Sigmoid colon (tissue), 7 donors: ENCODE measurements around the gene MSANTD1. TPM values are rescaled to one million over a fixed set of nuclear protein-coding genes. Genes with fewer than 3 reads are reported as not detected.

Experiments
- DNase-seq: peaks from one replicate; pipeline ENCODE4 v3.0.0-alpha.2; 2019
- H3K27ac ChIP-seq, 4 donors: fragments of 200-600 bp; sonication (generic); one replicate each; pipeline ENCODE4 v1.5.1; 2016 to 2019; ENCODE audit warnings: mild to moderate bottlenecking in 1 of 4
- H3K27me3 ChIP-seq, 3 donors: fragments of 200-600 bp; sonication (generic); one replicate each; pipeline ENCODE4 v1.5.1; 2019; ENCODE audit warnings: mild to moderate bottlenecking in 1 of 3
- H3K36me3 ChIP-seq, 4 donors: fragments of 200-600 bp; sonication (generic); one replicate each; pipeline ENCODE4 v1.5.1; 2016 to 2019
- H3K4me1 ChIP-seq, 4 donors: fragments of 200-600 bp; sonication (generic); one replicate each; pipeline ENCODE4 v1.5.1; 2017 to 2019
- H3K4me3 ChIP-seq, 4 donors: fragments of 200-600 bp; sonication (generic); one replicate each; pipeline ENCODE4 v1.5.1; 2017 to 2019; ENCODE audit warnings: mild to moderate bottlenecking in 2 of 4, moderate library complexity in 1 of 4
- H3K9me3 ChIP-seq, 4 donors: fragments of 200-600 bp in 3 of 4; sonication (generic) in 3 of 4; one replicate each; pipeline versions ENCODE4 v1.5.1 to v1.6.1; 2013 to 2019
- CTCF ChIP-seq, 4 experiments: fragments of 450-650 bp in 3 of 4; fragments of 200-600 bp in 1 of 4; IDR thresholded peaks; one replicate each; pipeline ENCODE4 v1.5.1; 2016 to 2019; ENCODE audit warnings: antibody characterized with exemption in 4 of 4, mild to moderate bottlenecking in 3 of 4, moderate library complexity in 2 of 4
- EP300 ChIP-seq, 4 donors: sonication (generic); formaldehyde crosslinking; IDR thresholded peaks; one replicate each; pipeline ENCODE4 v1.6.1; 2017; ENCODE audit warnings: antibody characterized with exemption in 4 of 4
- POLR2A ChIP-seq, 2 donors: fragments of 450-650 bp; IDR thresholded peaks; one replicate each; pipeline ENCODE4 v1.6.1; 2016; ENCODE audit warnings: antibody characterized with exemption in 2 of 2, mild to moderate bottlenecking in 2 of 2, moderate library complexity in 2 of 2
- POLR2AphosphoS5 ChIP-seq, 4 donors: sonication (generic); formaldehyde crosslinking; IDR thresholded peaks; one replicate each; pipeline ENCODE4 v1.6.1; 2017; ENCODE audit warnings: antibody characterized with exemption in 4 of 4
- WGBS, 2 donors: extraction: QIAGEN DNeasy Blood & Tissue Kit; methylation state at CpG; one replicate each; pipeline ENCODE4 v1.1.7; 2013; 5-methylcytosine and 5-hydroxymethylcytosine counted together
- intact Hi-C: fragments of 100-400 bp; cut with DNase I; formaldehyde crosslinking; loops from one replicate; pipeline ENCODE4 v1.15.1; 2023
- polyA plus RNA-seq, 3 donors: library from polyadenylated mRNA; stranded (reverse); fragments of 200-250 nt; gene quantifications; one replicate each; pipeline ENCODE4 v1.2.3, GENCODE V29; 2013
- total RNA-seq, 4 donors: library from RNA; depleted of rRNA; stranded (reverse); fragments of >200 nt; gene quantifications; one replicate each; pipeline ENCODE4 v1.1.0, GENCODE V29; 2016
- donor health status: healthy with polysubstance abuse.
- donor health status: Bipolar disorder and iron deficiency.
- donor health status: healthy.

The MSANTD1 gene
- total and polyA plus RNA-seq, 7 donors = under 0.01 to 1.2 (median 0.40) TPM; not detected in 1

- no peaks in the 10 kb centered on the region for H3K27me3 ChIP-seq
- H3K4me3 ChIP-seq = no peak overlapping the region
- no peaks in the 10 kb centered on the region for H3K36me3 ChIP-seq
- H3K9me3 ChIP-seq = no peaks in the 10 kb centered on the region
- DNase-seq = peak; percentile 66
- H3K4me1 ChIP-seq = peaks cover 0 to 11% (median 8%) of the 10 kb centered on the region in 4 donors
- TF ChIP-seq EP300 (IDR thresholded peaks at IDR 0.05) (no peak), CTCF (IDR thresholded peaks at IDR 0.05) (no peak), POLR2AphosphoS5 (IDR thresholded peaks at IDR 0.05) (no peak), POLR2A (IDR thresholded peaks at IDR 0.05) (no peak)
- WGBS, 2 donors = 88% methylated on average over 17 of the region's 17 CpGs
- intact Hi-C loops = no loop called here
- H3K27ac ChIP-seq = peak overlapping the region in 2 of 4 donors; percentile 17 to 40
These were observed 21.1 kb downstream of the MSANTD1 start for GRCh38 chr4:3269991-3270611.

DNA sequence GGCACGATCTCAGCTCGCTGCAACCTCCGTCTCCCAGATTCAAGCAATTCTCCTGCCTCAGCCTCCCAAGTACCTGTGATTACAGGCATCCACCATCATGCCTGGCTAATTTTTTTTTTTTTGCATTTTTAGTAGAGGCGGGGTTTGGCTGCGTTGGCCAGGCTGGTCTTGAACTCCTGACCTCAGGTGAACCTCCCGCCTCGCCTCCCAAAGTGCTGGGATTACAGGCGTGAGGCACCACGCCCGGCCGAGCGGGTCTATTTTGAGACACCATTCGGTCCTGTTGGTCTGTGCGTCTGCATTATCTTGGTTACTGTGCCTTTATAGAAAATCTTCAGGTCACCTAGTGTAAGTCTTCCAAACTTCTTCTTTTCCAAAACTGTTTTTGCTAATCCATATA, 22.2 kb downstream of the MSANTD1 start:
- Histone ChIP-seq H3K27me3 (no peaks in the 10 kb centered on the region), H3K36me3 (no peaks in the 10 kb centered on the region), H3K4me1 (peaks cover 0 to 11% (median 8%) of the 10 kb centered on the region in 4 donors), H3K4me3 (no peak overlapping the region), H3K27ac (no peak overlapping the region), H3K9me3 (no peaks in the 10 kb centered on the region)
- WGBS, 2 donors = 70 to 85% methylated on average over 14 of the region's 14 CpGs
- DNase-seq = no peak
- no peak for TF ChIP-seq POLR2A (IDR thresholded peaks at IDR 0.05)
- TF ChIP-seq POLR2AphosphoS5 (IDR thresholded peaks at IDR 0.05) = no peak
- no peak for TF ChIP-seq EP300 (IDR thresholded peaks at IDR 0.05)
- no peak for TF ChIP-seq CTCF (IDR thresholded peaks at IDR 0.05)
- intact Hi-C loops = no loop called here

- no peak for DNase-seq
- WGBS, 2 donors = 86 to 88% methylated on average over 9 of the region's 9 CpGs
- no peaks in the 10 kb centered on the region for H3K4me1 ChIP-seq
- H3K27ac ChIP-seq = no peak overlapping the region
- H3K4me3 ChIP-seq = no peak overlapping the region
- no peaks in the 10 kb centered on the region for H3K36me3 ChIP-seq
- intact Hi-C loops = no loop called here
- H3K9me3 ChIP-seq = no peaks in the 10 kb centered on the region
- H3K27me3 ChIP-seq = no peaks in the 10 kb centered on the region
- TF ChIP-seq CTCF (IDR thresholded peaks at IDR 0.05) (no peak), EP300 (IDR thresholded peaks at IDR 0.05) (no peak), POLR2AphosphoS5 (IDR thresholded peaks at IDR 0.05) (no peak), POLR2A (IDR thresholded peaks at IDR 0.05) (no peak)
These were observed 28.0 kb downstream of the MSANTD1 start for GRCh38 chr4:3276986-3277385.

- intact Hi-C loops = no loop called here
- Histone ChIP-seq H3K4me1 (no peaks in the 10 kb centered on the region), H3K4me3 (no peak overlapping the region), H3K36me3 (no peaks in the 10 kb centered on the region), H3K27ac (no peak overlapping the region), H3K9me3 (no peaks in the 10 kb centered on the region), H3K27me3 (peaks cover 0 to 18% (median 4%) of the 10 kb centered on the region in 3 donors)
- 87% methylated on average over 3 of the region's 3 CpGs for WGBS, 2 donors
- no peak for TF ChIP-seq POLR2A (IDR thresholded peaks at IDR 0.05)
- no peak for TF ChIP-seq CTCF (IDR thresholded peaks at IDR 0.05)
- no peak for TF ChIP-seq POLR2AphosphoS5 (IDR thresholded peaks at IDR 0.05)
- TF ChIP-seq EP300 (IDR thresholded peaks at IDR 0.05) = no peak
- no peak for DNase-seq
These were observed 31.5 kb downstream of the MSANTD1 start for GRCh38 chr4:3280466-3280865.

- TF ChIP-seq POLR2A (IDR thresholded peaks at IDR 0.05) (no peak), CTCF (IDR thresholded peaks at IDR 0.05) (no peak), EP300 (IDR thresholded peaks at IDR 0.05) (no peak), POLR2AphosphoS5 (IDR thresholded peaks at IDR 0.05) (no peak)
- DNase-seq = no peak
- 79 to 91% methylated on average over 6 of the region's 6 CpGs for WGBS, 2 donors
- Histone ChIP-seq H3K27ac (no peak overlapping the region), H3K9me3 (no peaks in the 10 kb centered on the region), H3K4me3 (no peak overlapping the region), H3K36me3 (no peaks in the 10 kb centered on the region), H3K27me3 (peaks cover 0 to 39% (median 21%) of the 10 kb centered on the region in 3 donors), H3K4me1 (no peaks in the 10 kb centered on the region)
- intact Hi-C loops = no loop called here
These were observed 34.5 kb downstream of the MSANTD1 start for GRCh38 chr4:3283483-3283882.
